HuH-7 (cell line): Measurements from ENCODE around the gene ARRB2.

ENCODE experiments used
- DNase-seq: peaks from one replicate; pipeline ENCODE4 v3.0.0; 2011; ENCODE audit warnings: low spot score

ARRB2 gene

DNA sequence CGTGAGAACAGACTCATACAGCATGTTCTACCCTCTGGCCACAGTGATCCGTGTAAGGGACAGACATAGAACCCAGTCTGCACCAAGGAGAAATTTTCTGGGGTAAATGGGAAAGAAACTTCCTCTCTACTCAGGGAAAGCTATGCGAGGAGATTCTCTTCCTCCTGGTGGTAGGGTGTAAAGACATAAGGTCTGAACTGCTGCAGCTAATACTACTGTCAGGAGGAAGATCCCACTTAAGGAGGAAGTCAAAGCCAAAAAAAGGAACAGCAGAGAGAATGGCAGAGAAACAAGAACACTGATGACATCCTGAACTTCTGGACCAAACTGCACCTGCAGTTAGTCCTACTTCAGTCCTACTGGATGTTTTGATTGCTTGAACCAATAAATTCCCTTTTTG, 54.2 kb downstream of the ARRB2 start:
- no peak for DNase-seq

DNA sequence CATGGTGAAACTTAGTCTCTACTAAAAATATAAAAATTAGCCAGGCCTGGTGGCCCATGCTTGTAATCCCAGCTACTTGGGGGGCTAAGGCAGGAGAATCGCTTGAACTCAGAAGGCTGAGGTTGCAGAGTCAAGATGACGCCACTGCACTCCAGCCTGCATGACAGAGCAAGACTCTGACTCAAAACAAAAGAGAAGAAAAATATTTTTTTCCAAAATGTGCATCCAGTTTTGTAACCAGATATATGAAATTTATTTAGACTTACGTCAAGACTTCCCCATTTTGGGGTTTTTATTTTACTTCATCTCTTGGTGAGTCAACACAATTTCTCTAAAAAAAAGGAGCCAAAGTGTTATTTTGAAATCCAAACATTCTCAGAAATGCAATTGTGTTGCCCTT, 55.8 kb downstream of the ARRB2 start:
- DNase-seq = no peak

DNA sequence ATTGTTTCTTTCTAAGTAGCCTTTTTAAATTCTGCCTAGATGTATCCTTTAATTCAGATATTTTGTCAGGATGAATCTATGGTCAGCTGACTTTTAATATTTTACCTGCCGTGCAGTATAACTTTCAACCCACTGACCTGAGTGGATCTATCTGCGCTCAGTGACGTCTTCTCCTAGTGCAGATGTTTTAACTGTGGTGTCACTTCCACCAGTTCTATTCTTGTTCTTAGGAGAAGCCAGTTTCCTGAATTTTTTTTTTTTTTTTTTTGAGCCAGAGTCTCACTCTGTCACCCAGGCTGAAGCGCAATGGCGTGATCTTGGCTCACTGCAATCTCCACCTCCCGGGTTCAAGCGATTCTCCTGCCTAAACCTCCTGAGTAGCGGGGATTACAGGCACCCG, 56.3 kb downstream of the ARRB2 start:
- DNase-seq = no peak

DNA sequence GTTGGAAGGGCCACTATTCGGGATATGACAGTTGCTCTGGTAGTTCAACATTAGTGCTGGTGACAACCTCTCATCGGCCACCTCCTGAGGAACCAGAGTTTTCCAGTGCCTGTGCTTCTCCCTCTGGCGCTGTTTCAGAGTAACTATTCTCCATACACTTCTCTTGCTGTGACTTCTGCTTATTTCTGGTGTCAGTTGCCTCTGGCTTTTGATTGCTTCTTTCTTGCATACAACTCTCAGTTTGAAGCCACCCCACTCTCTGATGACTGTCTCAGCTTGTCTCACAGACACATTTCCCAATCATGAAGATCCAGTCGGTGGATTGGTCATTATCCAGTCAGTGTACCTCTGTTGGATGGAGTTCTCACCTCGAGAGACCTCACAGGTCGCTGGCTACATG, 57.9 kb downstream of the ARRB2 start:
- DNase-seq = no peak

DNA sequence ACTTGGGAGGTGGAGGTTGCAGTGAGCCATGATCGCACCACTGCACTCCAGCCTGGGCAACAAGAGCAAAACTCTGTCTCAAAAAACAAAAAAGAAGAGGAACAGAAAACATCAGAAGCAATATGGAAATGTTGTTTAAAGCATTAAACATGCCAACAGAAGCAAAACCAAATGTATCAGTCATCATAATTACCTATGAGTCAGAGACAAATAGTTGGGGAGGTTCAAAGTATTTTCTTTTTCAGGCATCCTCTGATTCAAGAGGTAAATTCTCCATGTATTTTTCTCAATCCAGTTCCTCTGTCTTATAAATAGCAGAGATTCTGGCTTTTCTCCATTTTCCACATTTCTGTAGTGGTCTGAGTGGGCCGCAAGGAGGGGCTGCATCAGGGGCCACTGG, 59.2 kb downstream of the ARRB2 start:
- no peak for DNase-seq
